G401 (cell line): ENCODE data around the gene NAT14. TPM values are rescaled to one million over a fixed set of nuclear protein-coding genes. Genes with fewer than 3 reads are reported as not detected.
A peak's percentile ranks its signal among the peaks of the same experiment; 100 is the strongest.

Source experiments
- DNase-seq: peaks from one replicate; pipeline ENCODE4 v3.0.0-alpha.2; 2015; ENCODE audit warnings: low spot score
- in situ Hi-C: cut with HindIII; loops from 2 replicates; pipeline ENCODE4 v1.10.0; 2016; ENCODE audit warnings: low sequenced_read_pairs, mixed read lengths
- total RNA-seq: library from RNA; depleted of rRNA; stranded (reverse); fragments of >200 nt; shearing (Covaris generic); gene quantifications from 2 replicates; pipeline ENCODE4 v1.2.3, GENCODE V29; 2014

Gene NAT14
- total RNA-seq, 1 experiment from 2014 or later: 143 TPM

GRCh38 chr19:55482967-55483705 is 1.9 kb upstream of the NAT14 start:
- in situ Hi-C loops: no loop called here
- no peak for DNase-seq

- DNase-seq: no peak
- in situ Hi-C loops: no loop called here
Observed at GRCh38 chr19:55483706-55484592, 1.0 kb upstream of the NAT14 start.

GRCh38 chr19:55485439-55486011 is 537 bp downstream of the NAT14 start:
- peak; percentile 23 for DNase-seq
- in situ Hi-C loops: no loop called here

GRCh38 chr19:55486043-55486970 is 1.3 kb downstream of the NAT14 start:
- peak; percentile 56 for DNase-seq
- in situ Hi-C loops: no loop called here

GRCh38 chr19:55486971-55487923 is 2.3 kb downstream of the NAT14 start:
- in situ Hi-C loops: no loop called here
- peak; percentile 75 for DNase-seq

- in situ Hi-C loops: no loop called here
- DNase-seq: peak; percentile 41
Observed at GRCh38 chr19:55487924-55488687, 3.1 kb downstream of the NAT14 start, which contains the start of gene SSC5D. Gene SSC5D (plus strand): TSS chr19:55488436. CDS start chr19:55488590, 154 bp downstream.

GRCh38 chr19:55488986-55489710 is 4.2 kb downstream of the NAT14 start:
- in situ Hi-C loops: no loop called here
- DNase-seq: peak; percentile 19

GRCh38 chr19:55489711-55490477 is 4.9 kb downstream of the NAT14 start:
- in situ Hi-C loops: no loop called here
- DNase-seq: no peak

GRCh38 chr19:55490478-55491432 is 5.8 kb downstream of the NAT14 start:
- in situ Hi-C loops: no loop called here
- no peak for DNase-seq

GRCh38 chr19:55491546-55492360 is 6.8 kb downstream of the NAT14 start:
- in situ Hi-C loops: no loop called here
- no peak for DNase-seq

- DNase-seq: no peak
- in situ Hi-C loops: no loop called here
Observed at GRCh38 chr19:55492362-55492944, 7.5 kb downstream of the NAT14 start.

- in situ Hi-C loops: no loop called here
- no peak for DNase-seq
Observed at GRCh38 chr19:55493052-55493644, 8.2 kb downstream of the NAT14 start.

GRCh38 chr19:55493645-55494171 is 8.7 kb downstream of the NAT14 start:
- DNase-seq: no peak
- in situ Hi-C loops: no loop called here
